AG09319 (cell line): Measurements from ENCODE around the gene BLTP3A.
A peak's percentile ranks its signal among the peaks of the same experiment; 100 is the strongest.
"Not testable (repeated sequence)": the region's sequence is repeated elsewhere in the genome, so short reads cannot be mapped to it uniquely, and the experiment has no call there.

Source experiments
- DNase-seq: peaks from one replicate; pipeline ENCODE4 v3.0.0-alpha.2; 2010; ENCODE audit warnings: low read depth; ENCODE audit errors: extremely low read depth
- TF ChIP-seq, protein P1 (sequence below): IDR thresholded peaks from 2 replicates; pipeline ENCODE4 v1.5.1; 2011; ENCODE audit warnings: low read depth, mild to moderate bottlenecking, inconsistent platforms, low read length, moderate library complexity

Gene BLTP3A

GRCh38 chr6:34756513-34756856 lies 35.4 kb upstream of the BLTP3A start:
- TF ChIP-seq, protein P1, sequence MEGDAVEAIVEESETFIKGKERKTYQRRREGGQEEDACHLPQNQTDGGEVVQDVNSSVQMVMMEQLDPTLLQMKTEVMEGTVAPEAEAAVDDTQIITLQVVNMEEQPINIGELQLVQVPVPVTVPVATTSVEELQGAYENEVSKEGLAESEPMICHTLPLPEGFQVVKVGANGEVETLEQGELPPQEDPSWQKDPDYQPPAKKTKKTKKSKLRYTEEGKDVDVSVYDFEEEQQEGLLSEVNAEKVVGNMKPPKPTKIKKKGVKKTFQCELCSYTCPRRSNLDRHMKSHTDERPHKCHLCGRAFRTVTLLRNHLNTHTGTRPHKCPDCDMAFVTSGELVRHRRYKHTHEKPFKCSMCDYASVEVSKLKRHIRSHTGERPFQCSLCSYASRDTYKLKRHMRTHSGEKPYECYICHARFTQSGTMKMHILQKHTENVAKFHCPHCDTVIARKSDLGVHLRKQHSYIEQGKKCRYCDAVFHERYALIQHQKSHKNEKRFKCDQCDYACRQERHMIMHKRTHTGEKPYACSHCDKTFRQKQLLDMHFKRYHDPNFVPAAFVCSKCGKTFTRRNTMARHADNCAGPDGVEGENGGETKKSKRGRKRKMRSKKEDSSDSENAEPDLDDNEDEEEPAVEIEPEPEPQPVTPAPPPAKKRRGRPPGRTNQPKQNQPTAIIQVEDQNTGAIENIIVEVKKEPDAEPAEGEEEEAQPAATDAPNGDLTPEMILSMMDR, result peak; percentile 19
- DNase-seq, result not testable (repeated sequence)

DNA sequence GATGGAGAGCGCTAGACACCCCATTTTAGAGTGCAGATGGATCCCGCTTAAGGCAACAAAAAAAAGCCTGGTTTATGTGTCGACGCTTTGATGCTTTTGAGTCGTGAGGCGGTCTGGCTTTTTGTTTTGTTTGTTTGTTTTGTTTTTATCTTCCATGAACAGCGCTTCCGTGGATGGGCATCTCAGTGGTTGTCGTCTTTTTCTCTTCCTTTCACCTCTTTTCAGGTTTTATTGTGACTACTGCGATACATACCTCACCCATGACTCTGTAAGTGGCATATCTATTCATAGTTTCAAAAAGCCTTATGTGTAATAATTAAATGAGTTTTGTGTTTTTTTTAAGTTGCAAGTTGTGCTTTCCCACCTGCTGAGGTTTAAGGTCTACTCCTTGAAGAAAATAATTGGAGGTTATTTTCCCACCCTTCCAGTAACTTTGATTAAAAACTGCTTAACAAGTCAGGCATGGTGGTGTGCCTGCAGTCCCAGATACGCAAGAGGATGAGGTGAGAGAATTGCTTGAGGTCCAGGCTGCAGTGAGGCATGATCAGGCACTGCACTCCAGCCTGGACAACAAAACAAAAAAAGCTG lies 34.1 kb upstream of the BLTP3A start:
- no peak for DNase-seq
- TF ChIP-seq, protein P1, result no peak

GRCh38 chr6:34760108-34760507 lies 31.8 kb upstream of the BLTP3A start:
- TF ChIP-seq, protein P1, result no peak
- no peak for DNase-seq

- not testable (repeated sequence) for DNase-seq
These were observed 30.2 kb upstream of the BLTP3A start for GRCh38 chr6:34761681-34762080.

DNA sequence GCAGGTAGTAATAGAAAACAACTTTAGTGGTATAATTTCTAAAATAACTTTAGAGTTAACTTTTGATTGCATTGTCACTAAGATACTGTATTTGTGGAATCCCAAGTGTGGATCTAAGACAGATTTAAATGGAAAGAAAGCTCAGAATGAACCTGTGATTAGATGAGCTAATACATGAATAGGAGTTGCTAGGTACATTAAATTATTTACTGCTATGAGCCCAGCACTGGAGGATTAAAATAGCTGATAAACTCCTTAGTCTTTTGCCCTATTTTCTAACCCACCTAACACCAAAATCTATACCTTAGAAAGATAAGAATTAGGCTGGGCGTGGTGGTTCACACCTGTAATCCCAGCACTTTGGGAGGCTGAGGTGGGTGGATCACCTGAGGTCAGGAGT lies 23.7 kb upstream of the BLTP3A start:
- no peak for DNase-seq
- TF ChIP-seq, protein P1, result no peak

DNA sequence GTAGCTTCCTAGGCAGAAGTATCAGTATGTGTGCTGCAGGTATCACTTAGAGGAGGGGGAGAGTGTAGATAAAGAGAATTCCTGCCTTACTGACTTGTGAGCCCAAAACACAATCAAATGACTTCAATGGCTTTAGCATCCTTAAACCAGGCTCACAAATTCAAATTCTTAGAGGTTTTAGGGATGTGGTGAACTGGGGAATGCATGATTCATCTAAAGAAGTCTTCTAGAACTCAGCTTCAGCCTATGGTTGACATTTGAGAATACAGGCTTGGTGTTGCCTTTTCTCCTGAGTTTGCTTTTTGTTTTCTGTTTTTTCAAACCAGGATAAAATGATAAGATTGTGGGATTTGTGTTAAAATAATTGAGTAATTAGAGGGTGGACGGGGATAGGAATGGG lies 20.2 kb upstream of the BLTP3A start:
- DNase-seq, result no peak
- TF ChIP-seq, protein P1, result no peak

GRCh38 chr6:34772940-34773339 lies 18.9 kb upstream of the BLTP3A start:
- TF ChIP-seq, protein P1, result no peak
- no peak for DNase-seq

DNA sequence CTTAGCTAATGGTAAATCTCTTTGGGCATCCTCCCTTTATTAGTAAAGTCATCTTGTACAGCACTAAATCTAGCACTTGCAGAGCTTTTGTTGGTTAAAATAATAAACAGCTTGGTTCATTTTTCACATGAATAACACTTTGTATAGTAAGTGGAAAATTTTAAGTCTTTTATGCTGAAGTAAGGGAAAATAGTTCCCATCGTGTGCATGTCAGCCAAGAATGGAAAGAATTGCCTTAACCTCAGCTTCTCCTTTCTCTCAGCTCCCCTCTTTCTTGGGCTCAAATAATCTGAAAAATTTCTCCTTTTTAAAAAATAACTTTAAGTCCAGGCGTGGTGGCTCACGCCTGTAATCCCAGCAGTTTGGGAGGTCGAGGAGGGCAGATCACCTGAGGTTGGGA lies 18.0 kb upstream of the BLTP3A start:
- TF ChIP-seq, protein P1, result no peak

More for the DNA sequence above, 18.0 kb upstream of the BLTP3A start:
- no peak for DNase-seq
